GM13977 (cell line): ENCODE measurements around the gene MED12.

Experiments
- DNase-seq: peaks from one replicate; pipeline ENCODE4 v3.0.0; 2012; ENCODE audit warnings: low spot score
- CTCF ChIP-seq: IDR thresholded peaks from 2 replicates; pipeline ENCODE4 v1.5.1; 2012; ENCODE audit warnings: mild to moderate bottlenecking, control low read depth; ENCODE audit not compliant: insufficient read depth; ENCODE audit errors: extremely low read depth, missing control alignments
- in situ Hi-C: fragments of 300-500 bp; cut with MboI; formaldehyde crosslinking; loops from one replicate; pipeline ENCODE4 v1.12.0; 2022; ENCODE audit warnings: low sequenced_read_pairs, low pct_unique_long_range_greater_than_20kb, mixed read lengths, inconsistent platforms; ENCODE audit not compliant: unreplicated experiment

Gene MED12

GRCh38 chrX:71107245-71107644 lies 11.2 kb upstream of the MED12 start:
- in situ Hi-C loops: no loop called here
- no peak for DNase-seq
- no peak for TF ChIP-seq CTCF

GRCh38 chrX:71107762-71108360 lies 10.5 kb upstream of the MED12 start:
- no peak for DNase-seq
- in situ Hi-C loops: no loop called here
- no peak for TF ChIP-seq CTCF

GRCh38 chrX:71109051-71109450 lies 9.3 kb upstream of the MED12 start:
- in situ Hi-C loops: no loop called here
- TF ChIP-seq CTCF: no peak
- DNase-seq: no peak

- in situ Hi-C loops: no loop called here
- DNase-seq: peak; percentile 74
- TF ChIP-seq CTCF: no peak
Measured at GRCh38 chrX:71111141-71111843, 7.1 kb upstream of the MED12 start, which contains the start of gene IL2RG. Gene IL2RG (minus strand): TSS chrX:71111577. CDS start chrX:71111539, 38 bp downstream.

GRCh38 chrX:71111921-71112431 lies 6.4 kb upstream of the MED12 start:
- in situ Hi-C loops: no loop called here
- no peak for TF ChIP-seq CTCF
- DNase-seq: no peak

- in situ Hi-C loops: no loop called here
- DNase-seq: no peak
- TF ChIP-seq CTCF: no peak
Measured at GRCh38 chrX:71117358-71117757, 1.0 kb upstream of the MED12 start.
